HG03066 (cell line): Measurements from ENCODE around the gene HDGFL3.
"Not testable (repeated sequence)": the region's sequence is repeated elsewhere in the genome, so short reads cannot be mapped to it uniquely, and the experiment has no call there.

ENCODE experiments used
- ATAC-seq: cut with Tn5 transposase; IDR thresholded peaks from one replicate; pipeline ENCODE4 v1.9.1; 2021; ENCODE audit warnings: low read depth; ENCODE audit not compliant: unreplicated experiment

HDGFL3 gene

DNA sequence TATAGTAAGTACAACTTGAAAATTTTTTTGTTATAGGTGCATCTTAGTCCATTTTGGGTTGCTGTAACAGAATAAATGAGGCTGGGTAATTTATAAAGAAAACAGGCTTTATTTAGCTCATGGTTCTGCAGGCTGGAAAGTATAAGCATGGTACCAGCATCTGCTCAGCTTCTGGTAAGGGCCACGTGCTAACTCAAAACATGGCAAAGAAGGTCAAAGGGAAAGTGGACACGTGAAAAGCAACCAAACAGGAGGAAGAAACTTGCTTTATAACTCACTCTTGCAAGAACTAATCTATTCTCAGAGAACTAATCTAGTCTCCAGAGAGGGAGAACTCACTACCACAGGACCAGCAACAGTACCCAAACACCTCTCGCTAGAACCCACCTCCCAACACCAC lies 9.1 kb downstream of the HDGFL3 start:
- ATAC-seq: no peak

DNA sequence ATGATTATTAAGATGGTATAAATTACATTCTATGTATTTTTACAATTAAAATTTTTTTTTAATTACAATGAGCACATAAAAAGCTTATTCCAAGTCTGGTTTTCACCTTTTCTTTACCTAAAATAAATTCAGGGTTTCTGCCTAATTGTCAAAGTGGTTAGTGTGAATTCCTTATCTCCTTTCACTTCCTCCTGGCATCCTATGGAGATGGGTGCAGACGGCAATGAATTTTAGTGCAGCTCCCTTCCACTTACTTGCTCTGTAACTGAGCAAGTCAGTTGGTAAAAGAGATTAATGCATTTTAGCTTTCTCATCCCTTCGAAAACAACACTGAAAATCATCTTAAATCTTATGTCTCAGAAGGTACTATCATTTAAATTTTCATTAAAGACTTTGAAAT lies 13.1 kb downstream of the HDGFL3 start:
- no peak for ATAC-seq

DNA sequence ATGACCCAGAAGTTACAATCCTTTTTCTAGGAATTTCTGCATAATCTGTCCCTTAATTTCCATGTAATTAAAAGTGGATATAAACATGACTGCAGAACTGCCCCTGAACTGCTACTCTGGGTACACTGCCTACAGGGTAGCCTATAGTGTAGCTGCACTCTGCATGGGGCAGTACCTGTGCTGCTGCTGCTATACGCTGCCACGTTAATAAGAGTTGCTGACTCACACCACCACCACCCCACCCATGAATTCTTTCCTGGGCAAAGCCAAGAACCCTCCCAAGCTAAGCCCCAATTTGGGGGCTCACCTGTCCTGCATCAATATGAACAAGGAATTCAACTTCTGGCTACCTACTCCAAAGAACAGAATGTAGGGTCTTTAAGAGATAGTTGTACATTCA lies 13.9 kb downstream of the HDGFL3 start:
- ATAC-seq: no peak

DNA sequence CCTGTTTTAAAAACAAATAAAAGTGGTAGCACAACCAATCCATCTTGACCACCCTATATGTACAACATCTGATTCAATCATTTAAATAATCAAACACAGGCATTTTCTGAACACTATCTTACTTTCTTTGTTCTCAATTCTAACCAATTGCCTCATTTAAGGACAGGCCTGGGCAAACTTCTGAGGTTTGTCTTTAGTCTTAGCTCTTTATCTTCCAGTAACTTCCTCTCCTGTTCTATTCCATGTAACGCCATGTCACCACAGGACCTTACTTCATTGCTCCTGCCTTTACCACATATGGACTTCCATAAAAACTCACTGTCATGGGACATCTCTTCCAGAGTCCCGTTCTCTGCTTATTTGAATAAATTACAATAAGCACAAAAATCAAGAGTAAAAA lies 14.9 kb downstream of the HDGFL3 start:
- ATAC-seq: no peak

DNA sequence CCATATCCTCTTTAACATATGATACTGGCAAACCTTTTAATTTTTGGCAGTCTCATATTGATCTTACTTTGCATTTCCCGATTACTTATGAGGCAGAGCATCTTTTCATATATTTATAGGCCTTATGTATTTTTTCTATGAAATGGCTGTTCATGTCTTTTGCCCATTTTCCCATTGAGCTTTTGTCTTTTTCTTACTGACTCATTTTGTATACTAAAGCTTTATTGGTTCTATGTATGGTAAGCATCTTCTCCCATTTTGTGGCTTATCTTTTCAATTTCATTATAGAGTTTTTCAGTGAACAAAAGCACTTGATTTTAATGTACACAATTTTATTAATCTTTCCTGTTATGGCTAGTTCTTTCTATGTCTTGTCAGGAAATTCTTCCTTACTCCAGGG lies 17.2 kb downstream of the HDGFL3 start:
- no peak for ATAC-seq

DNA sequence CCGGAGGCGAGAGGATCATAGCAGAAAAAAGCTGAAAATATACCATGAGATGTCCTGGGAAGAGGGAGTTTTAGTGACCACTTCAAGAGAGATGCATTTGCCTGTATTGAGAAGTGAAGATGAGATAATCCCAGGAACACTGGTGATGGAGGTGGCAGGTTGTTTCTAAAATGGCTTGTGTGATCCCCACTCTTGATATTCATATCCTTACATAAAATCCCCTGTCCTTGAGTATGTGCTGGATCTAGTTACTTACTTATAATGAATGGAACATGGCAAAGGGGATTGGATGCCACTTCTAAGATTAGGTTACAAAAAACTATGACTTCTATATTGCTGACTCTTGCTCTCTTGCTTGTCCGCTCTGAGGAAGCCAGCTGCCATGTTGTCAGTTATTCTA lies 22.1 kb downstream of the HDGFL3 start:
- no peak for ATAC-seq

DNA sequence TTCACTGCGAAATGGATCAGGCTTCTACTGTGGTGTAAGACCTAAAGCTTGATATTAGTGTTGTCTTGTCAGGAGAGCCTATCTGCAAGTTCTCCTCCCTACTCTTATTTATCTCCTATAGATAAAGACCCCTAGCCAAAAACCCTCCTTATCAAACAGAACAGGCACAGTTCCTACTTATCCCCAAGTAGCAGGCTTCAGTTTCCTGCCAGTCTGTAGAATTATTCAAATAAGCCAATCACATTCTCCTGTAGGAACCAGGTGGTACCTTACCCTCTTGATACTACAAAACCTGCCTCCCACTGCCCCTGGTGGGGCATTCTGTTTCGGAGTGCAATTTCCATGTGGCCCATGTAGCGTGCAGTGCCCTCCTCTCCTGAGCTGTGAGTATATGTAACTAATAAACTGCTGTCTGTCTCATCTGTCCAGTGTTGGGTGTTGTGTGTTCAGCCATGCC lies 28.7 kb downstream of the HDGFL3 start:
- ATAC-seq: no peak

DNA sequence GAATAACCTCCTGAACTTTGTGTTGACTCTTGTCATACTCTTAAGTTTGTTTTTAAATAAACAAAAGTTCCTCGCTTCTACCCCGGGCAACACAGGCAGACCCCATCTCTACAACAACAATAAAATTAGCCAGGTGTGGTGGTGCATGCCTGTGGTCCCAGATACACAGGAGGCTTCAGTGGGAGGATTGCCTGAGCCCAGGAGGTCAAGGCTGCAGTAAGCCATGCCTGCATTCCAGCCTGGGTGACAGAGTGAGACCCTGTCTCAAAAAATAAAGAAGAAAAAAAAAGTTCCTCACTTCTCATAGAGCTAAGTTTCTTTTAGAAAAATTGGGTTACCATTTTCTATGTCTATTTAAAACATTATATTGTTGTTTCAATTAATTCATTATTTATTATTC lies 29.2 kb downstream of the HDGFL3 start:
- no peak for ATAC-seq

DNA sequence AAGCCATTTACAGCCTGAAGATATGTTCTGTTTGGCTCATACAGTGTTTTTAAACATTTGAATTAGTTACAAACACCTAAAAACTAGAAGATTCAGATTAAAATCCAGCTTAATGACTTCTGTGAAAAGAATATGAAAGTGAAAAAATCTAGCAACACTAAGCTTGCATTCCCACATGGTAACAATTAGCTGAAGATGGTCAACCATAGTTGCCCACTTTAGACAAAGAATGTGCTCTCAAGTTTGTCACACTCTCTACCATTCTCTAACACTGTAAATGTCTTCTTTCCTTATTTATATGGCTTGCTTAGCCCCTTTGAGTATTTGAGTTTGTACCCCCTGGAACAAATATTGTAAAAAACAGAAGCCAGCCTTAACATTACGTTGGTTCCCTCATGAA lies 32.7 kb downstream of the HDGFL3 start:
- ATAC-seq: no peak

DNA sequence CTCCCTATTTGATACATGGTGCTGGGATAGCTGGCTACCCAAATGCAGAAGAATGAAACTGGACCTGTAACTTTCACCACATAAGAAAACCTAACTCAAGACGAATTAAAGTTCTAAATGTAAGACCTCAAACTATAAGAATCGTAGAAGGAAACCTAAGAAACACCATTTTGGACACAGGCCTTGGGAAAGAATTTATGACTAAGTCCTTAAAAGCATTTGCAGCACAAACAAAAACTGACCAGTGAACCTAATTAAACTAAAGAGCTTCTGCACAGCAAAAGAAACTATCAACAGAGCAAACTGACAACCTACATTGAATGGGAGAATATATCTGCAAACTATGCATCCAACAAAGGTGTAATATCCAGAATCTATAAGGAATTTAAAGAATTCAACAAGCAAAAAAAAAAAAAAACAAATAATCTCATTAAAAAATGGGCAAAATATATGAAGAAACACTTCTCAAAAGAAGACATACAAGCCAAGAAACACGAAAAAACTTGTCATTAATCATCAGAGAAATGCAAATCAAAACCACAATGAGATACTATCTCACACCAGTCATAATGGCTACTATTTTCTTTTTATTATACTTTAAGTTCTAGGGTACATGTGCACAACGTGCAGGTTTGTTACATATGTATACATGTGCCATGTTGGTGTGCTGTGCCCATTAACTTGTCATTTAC lies 37.0 kb downstream of the HDGFL3 start:
- no peak for ATAC-seq

DNA sequence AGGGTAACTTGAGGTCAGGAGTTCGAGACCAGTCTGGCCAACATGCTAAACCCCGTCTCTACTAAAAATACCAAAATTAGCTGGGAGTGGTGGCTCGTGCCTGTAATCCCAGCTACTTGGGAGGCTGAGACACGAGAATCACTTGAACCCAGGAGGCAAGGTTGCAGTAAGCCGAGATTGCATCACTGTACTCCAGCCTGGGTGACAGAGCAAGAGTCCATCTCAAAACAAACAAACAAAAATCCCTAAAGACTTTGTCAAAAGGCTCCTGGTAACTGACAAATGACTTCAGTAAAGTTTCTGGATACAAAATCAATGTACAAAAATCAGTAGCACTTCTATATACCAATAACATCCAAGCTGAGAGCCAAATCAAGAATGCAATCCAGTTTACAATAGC lies 38.0 kb downstream of the HDGFL3 start:
- not testable (repeated sequence) for ATAC-seq

DNA sequence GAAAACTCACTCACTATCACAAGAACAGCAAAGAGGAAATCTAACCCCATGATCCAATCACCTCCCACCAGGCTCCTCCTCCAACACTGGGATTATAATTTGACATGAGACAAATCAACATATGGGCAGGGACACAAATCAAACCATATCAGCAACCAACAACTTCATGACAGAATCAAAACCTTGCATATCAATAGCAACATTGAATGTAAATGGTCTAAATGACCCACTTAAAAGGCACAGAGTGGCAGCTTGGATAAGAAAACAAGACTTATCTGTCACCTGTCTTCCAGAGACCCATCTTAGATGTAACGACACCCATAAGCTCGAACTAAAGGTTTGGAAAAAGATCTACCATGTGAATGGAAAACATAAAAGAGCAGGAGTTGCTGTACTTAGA lies 40.8 kb downstream of the HDGFL3 start:
- no peak for ATAC-seq

DNA sequence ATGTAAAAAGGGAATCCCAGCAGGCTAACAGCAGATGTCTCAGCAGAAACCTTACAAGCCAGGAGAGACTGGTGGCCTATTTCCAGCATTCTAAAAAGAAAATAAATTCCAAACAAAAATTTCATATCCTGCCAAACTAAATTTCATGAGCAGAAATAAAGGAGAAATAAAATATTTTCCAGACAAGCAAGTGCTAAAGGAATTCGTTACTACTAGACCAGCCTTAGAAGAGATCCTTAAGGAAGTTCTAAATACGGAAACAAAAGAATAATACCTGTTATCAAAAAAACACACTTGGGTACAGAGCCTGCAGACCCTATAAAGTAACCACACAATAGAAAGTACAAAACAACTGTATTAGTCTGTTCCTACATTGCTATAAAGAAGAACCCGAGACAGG lies 41.4 kb downstream of the HDGFL3 start:
- no peak for ATAC-seq

DNA sequence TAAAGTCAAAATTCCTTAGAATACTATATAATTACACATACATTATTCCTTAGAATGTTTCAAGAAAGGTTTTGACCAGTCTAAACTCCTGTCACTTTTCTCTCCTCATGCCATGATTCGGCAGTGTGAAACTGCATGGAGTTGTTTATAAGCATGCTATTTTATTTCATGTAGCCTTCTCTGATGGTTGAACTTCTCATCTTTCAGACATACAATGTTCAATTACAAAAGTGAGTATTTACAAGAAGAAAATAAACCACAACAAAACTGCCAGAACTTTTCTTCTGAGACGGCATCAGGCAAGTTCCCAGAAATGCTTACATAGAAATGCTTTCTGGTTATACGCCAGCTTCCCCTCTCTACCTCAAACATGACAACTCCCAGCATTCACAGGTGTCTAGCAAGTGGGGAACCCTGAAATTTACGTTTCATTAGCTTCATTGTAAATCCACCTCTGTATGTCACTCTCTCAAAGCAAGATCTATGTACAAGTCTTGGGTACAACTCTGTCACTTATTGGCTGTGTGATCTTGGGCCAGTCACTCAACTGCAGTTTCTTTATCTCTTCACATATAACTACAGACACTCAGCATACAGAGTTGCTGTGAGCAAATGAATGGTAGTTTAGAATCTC lies 42.7 kb downstream of the HDGFL3 start:
- no peak for ATAC-seq

DNA sequence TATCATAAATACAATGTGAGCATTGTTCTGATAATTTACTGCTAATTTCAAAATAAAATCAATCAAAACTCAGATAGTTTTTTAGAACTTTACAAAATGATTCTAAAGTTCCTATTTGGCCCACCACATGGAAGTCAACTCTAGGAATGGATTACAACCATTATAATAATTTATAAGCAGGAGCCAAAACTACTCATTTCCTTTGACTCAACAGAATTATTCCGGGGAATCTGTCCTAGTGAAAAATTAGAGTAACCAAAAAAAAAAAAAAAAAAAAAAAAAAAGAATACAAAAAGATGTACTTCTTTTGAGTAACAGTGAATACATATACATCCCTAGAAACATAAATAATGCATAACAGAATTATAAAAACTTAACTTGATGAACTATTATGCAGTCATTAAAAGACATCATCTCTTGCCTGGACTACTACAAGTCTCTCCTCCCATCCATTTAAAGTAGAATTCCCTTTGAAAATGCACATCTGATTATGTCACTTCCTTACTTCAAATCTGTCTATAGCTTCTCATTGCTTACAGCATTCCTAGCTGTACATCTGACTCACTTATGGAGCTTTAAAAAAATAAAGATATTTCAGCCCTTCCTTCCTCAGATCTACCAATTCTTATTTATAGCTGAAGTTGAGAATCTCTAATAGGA lies 43.4 kb downstream of the HDGFL3 start:
- ATAC-seq: no peak

DNA sequence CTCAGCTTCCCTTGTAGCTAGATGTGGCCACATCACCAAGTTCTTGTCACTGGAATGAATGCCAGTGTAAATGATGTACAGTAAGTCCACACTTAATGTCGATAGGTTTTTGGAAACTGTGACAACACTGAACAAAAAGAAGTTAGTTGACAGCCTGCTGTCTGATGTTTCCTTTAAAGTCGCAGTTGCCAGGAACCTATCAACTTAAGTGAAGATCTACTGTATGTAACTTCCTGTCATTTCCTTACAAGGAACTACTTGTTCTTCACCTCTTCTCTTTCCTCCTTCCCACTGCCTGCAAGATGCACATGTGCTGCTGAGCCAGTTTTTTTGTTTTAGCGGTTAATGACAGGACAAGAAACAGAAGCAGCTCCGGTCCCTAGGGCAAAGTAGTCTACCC lies 44.6 kb downstream of the HDGFL3 start:
- ATAC-seq: no peak

DNA sequence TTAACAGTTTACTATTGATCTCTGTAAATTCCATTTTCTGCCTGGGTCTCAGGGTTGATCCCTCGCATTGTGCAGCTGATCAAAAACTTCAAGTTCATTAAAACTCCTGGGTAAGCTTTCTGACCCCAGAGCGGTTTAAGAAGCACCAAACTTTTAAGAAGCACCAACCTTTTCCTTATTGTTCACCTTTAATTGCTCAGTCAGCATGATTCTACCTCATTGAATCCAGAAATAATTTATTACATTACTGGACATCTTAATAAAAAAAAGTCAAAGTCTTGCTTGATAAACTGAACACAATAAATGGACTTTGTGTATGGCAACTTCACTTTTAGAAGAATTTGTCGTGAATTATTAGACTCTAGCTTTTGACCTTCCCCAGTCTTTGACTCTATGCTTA lies 46.9 kb downstream of the HDGFL3 start:
- ATAC-seq: no peak

DNA sequence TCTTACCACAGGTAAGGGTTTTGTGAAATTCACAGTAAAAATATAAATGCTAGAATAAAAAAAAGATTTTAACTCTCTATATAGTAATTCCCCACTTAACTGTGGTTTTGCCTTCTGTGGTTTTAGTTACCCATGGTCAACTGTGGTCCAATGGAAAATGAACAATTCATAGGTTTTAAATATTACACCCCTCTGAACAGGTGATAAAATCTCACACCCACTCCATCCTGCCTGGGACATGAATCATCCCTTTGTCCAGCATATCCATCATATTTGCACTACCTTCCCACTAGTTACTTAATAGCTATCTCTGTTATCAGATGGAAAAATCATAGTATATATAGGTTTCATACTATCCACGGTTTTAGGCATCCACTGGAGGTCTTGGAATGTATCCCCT lies 49.2 kb downstream of the HDGFL3 start:
- ATAC-seq: no peak

DNA sequence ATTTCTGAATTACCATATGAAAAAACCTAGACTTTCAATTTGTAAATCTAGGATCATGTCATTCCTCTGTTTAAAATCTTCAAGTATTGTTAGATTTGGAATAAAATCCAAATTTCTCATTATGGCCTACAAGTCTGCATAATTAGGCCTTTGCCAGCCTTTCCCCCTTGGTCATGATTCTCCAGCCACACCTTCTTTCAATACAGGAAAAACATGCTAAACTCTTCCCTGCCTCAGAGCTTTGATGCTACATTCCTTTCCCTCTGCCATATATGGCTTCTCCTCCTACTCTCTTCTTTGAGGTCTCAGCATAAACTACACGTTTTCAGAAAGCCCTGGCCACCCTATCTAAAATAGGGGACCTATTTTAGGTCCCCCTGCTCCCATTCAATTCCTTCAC lies 51.7 kb downstream of the HDGFL3 start:
- ATAC-seq: no peak

DNA sequence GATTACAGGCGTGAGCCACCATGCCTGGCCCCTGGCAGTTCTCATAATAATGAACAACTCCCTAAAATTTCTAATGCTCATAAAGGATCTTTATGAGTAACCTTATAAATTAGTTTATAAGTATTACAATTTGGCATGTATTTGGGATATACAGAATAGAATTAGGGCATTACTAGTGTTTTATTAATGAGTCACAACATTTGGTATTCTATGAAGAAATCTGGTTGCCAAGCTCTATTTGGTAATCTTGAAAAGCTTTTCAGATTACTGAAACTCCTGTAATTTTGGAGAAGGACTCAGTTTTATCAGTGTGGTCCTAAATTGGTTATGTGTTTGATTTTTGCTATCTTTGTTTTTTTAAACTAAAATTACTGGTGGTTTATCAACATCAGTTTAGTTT lies 54.3 kb downstream of the HDGFL3 start:
- ATAC-seq: no peak

DNA sequence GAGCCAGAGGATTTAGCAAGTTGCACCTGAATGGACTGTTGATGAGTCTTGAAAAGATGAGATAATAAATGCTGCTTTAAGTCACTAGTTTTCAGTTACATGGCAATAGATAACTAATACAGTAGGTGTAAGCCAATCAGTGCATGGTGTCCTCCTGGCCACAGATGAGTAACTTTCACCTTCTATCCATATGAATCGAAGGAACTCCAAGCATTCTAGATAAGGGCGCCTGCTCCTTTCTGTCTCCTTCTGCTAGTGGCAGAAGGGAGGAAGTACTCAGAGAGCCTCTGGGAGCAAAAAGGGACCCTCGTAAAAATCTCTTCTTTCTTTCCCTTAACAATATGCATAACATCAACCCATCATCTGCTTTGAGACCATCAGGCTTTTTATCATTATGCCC lies 62.9 kb downstream of the HDGFL3 start:
- no peak for ATAC-seq

DNA sequence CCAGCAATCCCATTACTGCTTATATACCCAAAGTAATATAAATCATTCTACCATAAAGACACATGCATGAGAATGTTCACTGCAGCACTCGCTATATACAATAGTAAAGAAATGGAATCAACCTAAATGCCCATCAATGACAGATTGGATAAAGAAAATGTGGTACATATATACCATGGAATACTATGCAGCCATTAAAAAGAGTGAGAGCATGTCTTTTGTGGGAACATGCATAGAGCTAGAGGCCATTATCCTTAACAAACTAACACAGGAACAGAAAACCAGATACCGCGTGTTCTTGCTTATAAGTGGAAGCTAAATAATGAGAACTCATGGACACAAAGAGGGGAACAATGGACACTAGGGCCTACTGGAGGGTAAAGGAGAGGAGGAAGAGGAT lies 65.5 kb downstream of the HDGFL3 start:
- not testable (repeated sequence) for ATAC-seq
